Measurements from ENCODE around the gene L3MBTL2.

GRCh38 chr22:41157083-41157482, 48.0 kb upstream of the L3MBTL2 start:
- TF ChIP-seq CTCF (IDR thresholded peaks at IDR 0.05): no peak
- no peak for TF ChIP-seq POLR2A (IDR thresholded peaks at IDR 0.05)
- TF ChIP-seq POLR2AphosphoS5 (IDR thresholded peaks at IDR 0.05): no peak
